HL-60 (cell line): Measurements from ENCODE around the gene PTPRN2.

ENCODE experiments used
- POLR2AphosphoS5 ChIP-seq: IDR thresholded peaks from 2 replicates; pipeline ENCODE4 v1.6.1; 2012; ENCODE audit warnings: low read depth
- TF ChIP-seq, protein P1 (sequence below): IDR thresholded peaks from 2 replicates; pipeline ENCODE4 v1.6.1; 2012; ENCODE audit warnings: low read depth; ENCODE audit not compliant: insufficient replicate concordance
- TF ChIP-seq, protein P2 (sequence below): IDR thresholded peaks from one replicate; pipeline ENCODE4 v1.5.1; 2011; ENCODE audit warnings: low read length, control low read depth, inconsistent platforms; ENCODE audit not compliant: insufficient read depth

DNA sequence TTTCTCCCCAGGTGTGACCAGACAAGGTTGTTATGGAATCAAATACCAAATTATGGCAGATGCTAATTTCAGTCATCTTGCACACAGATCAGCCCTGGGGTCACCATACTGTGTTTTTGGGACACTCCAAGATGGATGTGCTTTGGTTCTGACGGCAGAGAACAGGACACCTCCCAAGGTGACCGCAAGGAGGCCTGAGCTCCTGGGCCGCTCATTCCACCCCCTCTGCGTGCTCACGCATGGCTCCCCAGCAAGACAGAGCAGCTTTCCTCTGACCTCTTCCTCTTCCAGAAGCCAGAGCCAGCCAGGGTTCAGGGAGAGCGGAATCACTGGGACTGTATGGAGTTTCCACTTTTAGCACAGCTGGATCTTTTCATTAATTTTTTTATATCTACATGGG, 848.0 kb downstream of the PTPRN2 start:
- TF ChIP-seq, protein P1, sequence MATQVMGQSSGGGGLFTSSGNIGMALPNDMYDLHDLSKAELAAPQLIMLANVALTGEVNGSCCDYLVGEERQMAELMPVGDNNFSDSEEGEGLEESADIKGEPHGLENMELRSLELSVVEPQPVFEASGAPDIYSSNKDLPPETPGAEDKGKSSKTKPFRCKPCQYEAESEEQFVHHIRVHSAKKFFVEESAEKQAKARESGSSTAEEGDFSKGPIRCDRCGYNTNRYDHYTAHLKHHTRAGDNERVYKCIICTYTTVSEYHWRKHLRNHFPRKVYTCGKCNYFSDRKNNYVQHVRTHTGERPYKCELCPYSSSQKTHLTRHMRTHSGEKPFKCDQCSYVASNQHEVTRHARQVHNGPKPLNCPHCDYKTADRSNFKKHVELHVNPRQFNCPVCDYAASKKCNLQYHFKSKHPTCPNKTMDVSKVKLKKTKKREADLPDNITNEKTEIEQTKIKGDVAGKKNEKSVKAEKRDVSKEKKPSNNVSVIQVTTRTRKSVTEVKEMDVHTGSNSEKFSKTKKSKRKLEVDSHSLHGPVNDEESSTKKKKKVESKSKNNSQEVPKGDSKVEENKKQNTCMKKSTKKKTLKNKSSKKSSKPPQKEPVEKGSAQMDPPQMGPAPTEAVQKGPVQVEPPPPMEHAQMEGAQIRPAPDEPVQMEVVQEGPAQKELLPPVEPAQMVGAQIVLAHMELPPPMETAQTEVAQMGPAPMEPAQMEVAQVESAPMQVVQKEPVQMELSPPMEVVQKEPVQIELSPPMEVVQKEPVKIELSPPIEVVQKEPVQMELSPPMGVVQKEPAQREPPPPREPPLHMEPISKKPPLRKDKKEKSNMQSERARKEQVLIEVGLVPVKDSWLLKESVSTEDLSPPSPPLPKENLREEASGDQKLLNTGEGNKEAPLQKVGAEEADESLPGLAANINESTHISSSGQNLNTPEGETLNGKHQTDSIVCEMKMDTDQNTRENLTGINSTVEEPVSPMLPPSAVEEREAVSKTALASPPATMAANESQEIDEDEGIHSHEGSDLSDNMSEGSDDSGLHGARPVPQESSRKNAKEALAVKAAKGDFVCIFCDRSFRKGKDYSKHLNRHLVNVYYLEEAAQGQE, result no peak
- TF ChIP-seq, protein P2, sequence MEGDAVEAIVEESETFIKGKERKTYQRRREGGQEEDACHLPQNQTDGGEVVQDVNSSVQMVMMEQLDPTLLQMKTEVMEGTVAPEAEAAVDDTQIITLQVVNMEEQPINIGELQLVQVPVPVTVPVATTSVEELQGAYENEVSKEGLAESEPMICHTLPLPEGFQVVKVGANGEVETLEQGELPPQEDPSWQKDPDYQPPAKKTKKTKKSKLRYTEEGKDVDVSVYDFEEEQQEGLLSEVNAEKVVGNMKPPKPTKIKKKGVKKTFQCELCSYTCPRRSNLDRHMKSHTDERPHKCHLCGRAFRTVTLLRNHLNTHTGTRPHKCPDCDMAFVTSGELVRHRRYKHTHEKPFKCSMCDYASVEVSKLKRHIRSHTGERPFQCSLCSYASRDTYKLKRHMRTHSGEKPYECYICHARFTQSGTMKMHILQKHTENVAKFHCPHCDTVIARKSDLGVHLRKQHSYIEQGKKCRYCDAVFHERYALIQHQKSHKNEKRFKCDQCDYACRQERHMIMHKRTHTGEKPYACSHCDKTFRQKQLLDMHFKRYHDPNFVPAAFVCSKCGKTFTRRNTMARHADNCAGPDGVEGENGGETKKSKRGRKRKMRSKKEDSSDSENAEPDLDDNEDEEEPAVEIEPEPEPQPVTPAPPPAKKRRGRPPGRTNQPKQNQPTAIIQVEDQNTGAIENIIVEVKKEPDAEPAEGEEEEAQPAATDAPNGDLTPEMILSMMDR, result no peak
- no peak for TF ChIP-seq POLR2AphosphoS5
